HEK293 (cell line): ENCODE data around the gene GOLGA1.

Experiments
- GLIS2 ChIP-seq: fragments of 450-650 bp; formaldehyde crosslinking; IDR thresholded peaks from 2 replicates; pipeline ENCODE4 v1.5.1; 2016; ENCODE audit warnings: missing biosample characterization, missing genetic modification characterization
- KLF10 ChIP-seq: fragments of 450-650 bp; IDR thresholded peaks from 2 replicates; pipeline ENCODE4 v1.5.1; 2018; ENCODE audit warnings: missing biosample characterization, mild to moderate bottlenecking, missing genetic modification characterization
- MYNN ChIP-seq: fragments of 450-650 bp; formaldehyde crosslinking; IDR thresholded peaks from 2 replicates; pipeline ENCODE4 v1.5.1; 2016; ENCODE audit warnings: missing biosample characterization, missing genetic modification characterization, borderline replicate concordance
- SP3 ChIP-seq: fragments of 450-650 bp; formaldehyde crosslinking; IDR thresholded peaks from 2 replicates; pipeline ENCODE4 v1.5.1; 2016; ENCODE audit warnings: missing biosample characterization, missing genetic modification characterization
- YY2 ChIP-seq: fragments of 450-650 bp; formaldehyde crosslinking; IDR thresholded peaks from 2 replicates; pipeline ENCODE4 v1.5.1; 2016; ENCODE audit warnings: missing biosample characterization, missing genetic modification characterization
- ZBTB21 ChIP-seq: fragments of 450-650 bp; formaldehyde crosslinking; IDR thresholded peaks from 2 replicates; pipeline ENCODE4 v1.5.1; 2017; ENCODE audit warnings: missing biosample characterization, missing genetic modification characterization
- ZBTB7A ChIP-seq: fragments of 450-650 bp; formaldehyde crosslinking; IDR thresholded peaks from 2 replicates; pipeline ENCODE4 v1.5.1; 2016; ENCODE audit warnings: low read depth, missing biosample characterization, missing genetic modification characterization
- ZFP3 ChIP-seq: fragments of 450-650 bp; formaldehyde crosslinking; IDR thresholded peaks from 2 replicates; pipeline ENCODE4 v1.5.1; 2016; ENCODE audit warnings: low read depth, missing biosample characterization, missing genetic modification characterization
- ZFP69B ChIP-seq: fragments of 450-650 bp; formaldehyde crosslinking; IDR thresholded peaks from 2 replicates; pipeline ENCODE4 v1.5.1; 2016; ENCODE audit warnings: missing biosample characterization, missing genetic modification characterization
- ZNF10 ChIP-seq: fragments of 450-650 bp; formaldehyde crosslinking; IDR thresholded peaks from 2 replicates; pipeline ENCODE4 v1.5.1; 2017; ENCODE audit warnings: missing biosample characterization, missing genetic modification characterization
- ZNF133 ChIP-seq: fragments of 450-650 bp; formaldehyde crosslinking; IDR thresholded peaks from 2 replicates; pipeline ENCODE4 v1.5.1; 2016; ENCODE audit warnings: missing biosample characterization, missing genetic modification characterization
- ZNF138 ChIP-seq: fragments of 450-650 bp; formaldehyde crosslinking; IDR thresholded peaks from 2 replicates; pipeline ENCODE4 v1.5.1; 2016; ENCODE audit warnings: missing biosample characterization, missing genetic modification characterization, borderline replicate concordance
- ZNF157 ChIP-seq: fragments of 450-650 bp; formaldehyde crosslinking; IDR thresholded peaks from 2 replicates; pipeline ENCODE4 v1.5.1; 2016; ENCODE audit warnings: missing biosample characterization, missing genetic modification characterization
- ZNF274 ChIP-seq, 2 experiments: fragments of 200-500 bp in 1 of 2; fragments of 450-650 bp in 1 of 2; sonication (Bioruptor generic) in 1 of 2; formaldehyde crosslinking in 1 of 2; IDR thresholded peaks; 2 replicates each; pipeline versions ENCODE4 v1.5.1 to v1.6.1; 2014 to 2016; ENCODE audit warnings: borderline replicate concordance in 1 of 2, inconsistent platforms in 1 of 2, low read length in 1 of 2, missing biosample characterization in 1 of 2, missing genetic modification characterization in 1 of 2
- ZNF292 ChIP-seq: fragments of 450-650 bp; formaldehyde crosslinking; IDR thresholded peaks from 2 replicates; pipeline ENCODE4 v1.5.1; 2016; ENCODE audit warnings: low read depth, missing biosample characterization, missing genetic modification characterization, borderline replicate concordance
- ZNF335 ChIP-seq: fragments of 450-650 bp; formaldehyde crosslinking; conservative IDR thresholded peaks from 2 replicates; pipeline ENCODE4 v1.5.1; 2016; ENCODE audit warnings: missing biosample characterization, missing genetic modification characterization
- ZNF350 ChIP-seq: fragments of 450-650 bp; formaldehyde crosslinking; IDR thresholded peaks from 2 replicates; pipeline ENCODE4 v1.5.0; 2017; ENCODE audit warnings: missing biosample characterization, mild to moderate bottlenecking, missing genetic modification characterization
- ZNF354C ChIP-seq: fragments of 450-650 bp; formaldehyde crosslinking; IDR thresholded peaks from 2 replicates; pipeline ENCODE4 v1.5.1; 2016; ENCODE audit warnings: missing biosample characterization, missing genetic modification characterization, low read depth, borderline replicate concordance
- ZNF426 ChIP-seq: fragments of 450-650 bp; formaldehyde crosslinking; IDR thresholded peaks from 2 replicates; pipeline ENCODE4 v1.5.1; 2017; ENCODE audit warnings: missing biosample characterization, missing genetic modification characterization, mild to moderate bottlenecking, inconsistent platforms, moderate library complexity
- ZNF549 ChIP-seq: fragments of 450-650 bp; IDR thresholded peaks from 2 replicates; pipeline ENCODE4 v1.5.1; 2018; ENCODE audit warnings: missing biosample characterization, missing genetic modification characterization, mild to moderate bottlenecking, inconsistent platforms, moderate library complexity
- ZNF560 ChIP-seq: fragments of 450-650 bp; formaldehyde crosslinking; IDR thresholded peaks from 2 replicates; pipeline ENCODE4 v1.5.1; 2017; ENCODE audit warnings: missing biosample characterization, missing genetic modification characterization, borderline replicate concordance
- ZNF768 ChIP-seq: fragments of 450-650 bp; formaldehyde crosslinking; IDR thresholded peaks from 2 replicates; pipeline ENCODE4 v1.5.1; 2018; ENCODE audit warnings: missing biosample characterization, mild to moderate bottlenecking, missing genetic modification characterization
- TF ChIP-seq, protein P1 (sequence below): fragments of 450-650 bp; formaldehyde crosslinking; IDR thresholded peaks from 2 replicates; pipeline ENCODE4 v1.5.1; 2016; ENCODE audit warnings: missing biosample characterization, missing genetic modification characterization, borderline replicate concordance
- TF ChIP-seq, protein P2 (sequence below): fragments of 450-650 bp; formaldehyde crosslinking; IDR thresholded peaks from 2 replicates; pipeline ENCODE4 v1.5.1; 2017; ENCODE audit warnings: missing biosample characterization, missing genetic modification characterization
- TF ChIP-seq, protein P3 (sequence below): fragments of 450-650 bp; formaldehyde crosslinking; IDR thresholded peaks from 2 replicates; pipeline ENCODE4 v1.5.1; 2016; ENCODE audit warnings: missing biosample characterization, missing genetic modification characterization
- TF ChIP-seq, protein P4 (sequence below): fragments of 450-650 bp; formaldehyde crosslinking; IDR thresholded peaks from 2 replicates; pipeline ENCODE4 v1.5.1; 2016; ENCODE audit warnings: missing biosample characterization, missing genetic modification characterization
- TF ChIP-seq, protein P5 (sequence below): fragments of 450-650 bp; formaldehyde crosslinking; IDR thresholded peaks from 2 replicates; pipeline ENCODE4; 2016; ENCODE audit warnings: missing biosample characterization, missing genetic modification characterization
- TF ChIP-seq, protein P6 (sequence below): fragments of 450-650 bp; formaldehyde crosslinking; IDR thresholded peaks from 2 replicates; pipeline ENCODE4 v1.5.1; 2016; ENCODE audit warnings: missing biosample characterization, missing genetic modification characterization

The GOLGA1 gene

DNA sequence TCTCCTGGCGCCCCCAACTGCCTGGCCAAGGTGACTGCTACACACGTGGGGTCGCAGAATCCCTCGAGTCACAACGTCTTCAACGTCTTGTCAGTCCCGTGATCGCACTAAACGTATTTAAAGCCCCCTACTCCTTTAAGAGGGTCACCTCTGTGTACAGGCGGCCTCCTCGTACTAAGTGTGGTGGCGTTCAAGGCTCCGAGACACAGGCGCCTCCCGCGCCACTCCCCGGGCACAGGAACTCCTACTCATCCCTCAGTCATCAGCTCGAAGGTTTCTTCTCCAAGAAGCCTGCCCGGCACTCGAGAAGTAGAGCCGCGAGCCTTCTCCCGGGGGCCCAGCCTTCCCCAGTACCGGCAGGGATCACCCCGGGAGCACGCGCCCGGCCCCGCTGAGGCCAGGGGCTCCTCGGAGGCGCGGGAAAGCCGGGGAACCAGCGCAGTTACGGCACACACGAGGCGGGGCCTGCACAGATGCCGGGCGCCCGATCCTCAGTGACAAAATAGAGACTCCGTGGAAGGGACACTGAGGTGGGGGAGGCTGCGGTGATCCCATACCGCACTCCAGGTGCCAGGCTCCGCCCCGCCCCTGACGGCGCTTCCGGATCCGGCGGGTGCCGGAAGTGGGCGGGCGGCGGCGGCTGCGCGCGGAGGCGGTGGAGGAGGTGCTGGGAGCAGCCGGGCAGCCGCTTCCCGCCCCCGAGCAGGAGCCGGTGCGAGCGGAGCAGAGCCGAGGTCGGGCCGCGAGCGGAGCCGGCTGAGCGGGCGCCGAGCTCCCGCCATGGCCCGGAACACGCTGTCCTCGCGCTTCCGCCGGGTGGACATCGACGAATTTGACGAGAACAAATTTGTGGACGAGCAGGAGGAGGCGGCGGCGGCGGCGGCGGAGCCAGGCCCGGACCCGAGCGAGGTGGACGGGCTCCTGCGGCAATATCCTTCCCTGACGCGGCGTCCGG, 72.1 kb downstream of the GOLGA1 start (continued):
- TF ChIP-seq, protein P1, sequence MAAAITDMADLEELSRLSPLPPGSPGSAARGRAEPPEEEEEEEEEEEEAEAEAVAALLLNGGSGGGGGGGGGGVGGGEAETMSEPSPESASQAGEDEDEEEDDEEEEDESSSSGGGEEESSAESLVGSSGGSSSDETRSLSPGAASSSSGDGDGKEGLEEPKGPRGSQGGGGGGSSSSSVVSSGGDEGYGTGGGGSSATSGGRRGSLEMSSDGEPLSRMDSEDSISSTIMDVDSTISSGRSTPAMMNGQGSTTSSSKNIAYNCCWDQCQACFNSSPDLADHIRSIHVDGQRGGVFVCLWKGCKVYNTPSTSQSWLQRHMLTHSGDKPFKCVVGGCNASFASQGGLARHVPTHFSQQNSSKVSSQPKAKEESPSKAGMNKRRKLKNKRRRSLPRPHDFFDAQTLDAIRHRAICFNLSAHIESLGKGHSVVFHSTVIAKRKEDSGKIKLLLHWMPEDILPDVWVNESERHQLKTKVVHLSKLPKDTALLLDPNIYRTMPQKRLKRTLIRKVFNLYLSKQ (tag by site-specific recombination), result no peak
- TF ChIP-seq ZNF138 (tag by site-specific recombination), result no peak
- TF ChIP-seq ZNF549 (tag by site-specific recombination), result no peak
- TF ChIP-seq, protein P2, sequence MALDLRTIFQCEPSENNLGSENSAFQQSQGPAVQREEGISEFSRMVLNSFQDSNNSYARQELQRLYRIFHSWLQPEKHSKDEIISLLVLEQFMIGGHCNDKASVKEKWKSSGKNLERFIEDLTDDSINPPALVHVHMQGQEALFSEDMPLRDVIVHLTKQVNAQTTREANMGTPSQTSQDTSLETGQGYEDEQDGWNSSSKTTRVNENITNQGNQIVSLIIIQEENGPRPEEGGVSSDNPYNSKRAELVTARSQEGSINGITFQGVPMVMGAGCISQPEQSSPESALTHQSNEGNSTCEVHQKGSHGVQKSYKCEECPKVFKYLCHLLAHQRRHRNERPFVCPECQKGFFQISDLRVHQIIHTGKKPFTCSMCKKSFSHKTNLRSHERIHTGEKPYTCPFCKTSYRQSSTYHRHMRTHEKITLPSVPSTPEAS (tag by site-specific recombination), result no peak
- no peak for TF ChIP-seq ZNF768 (tag by site-specific recombination)
- no peak for TF ChIP-seq ZBTB21 (tag by site-specific recombination)
- peak; percentile 38; the same call in 1 of the 2 replicates for TF ChIP-seq KLF10 (tag by site-specific recombination)
- no peak for TF ChIP-seq ZNF426 (tag by site-specific recombination)
- TF ChIP-seq, protein P3, sequence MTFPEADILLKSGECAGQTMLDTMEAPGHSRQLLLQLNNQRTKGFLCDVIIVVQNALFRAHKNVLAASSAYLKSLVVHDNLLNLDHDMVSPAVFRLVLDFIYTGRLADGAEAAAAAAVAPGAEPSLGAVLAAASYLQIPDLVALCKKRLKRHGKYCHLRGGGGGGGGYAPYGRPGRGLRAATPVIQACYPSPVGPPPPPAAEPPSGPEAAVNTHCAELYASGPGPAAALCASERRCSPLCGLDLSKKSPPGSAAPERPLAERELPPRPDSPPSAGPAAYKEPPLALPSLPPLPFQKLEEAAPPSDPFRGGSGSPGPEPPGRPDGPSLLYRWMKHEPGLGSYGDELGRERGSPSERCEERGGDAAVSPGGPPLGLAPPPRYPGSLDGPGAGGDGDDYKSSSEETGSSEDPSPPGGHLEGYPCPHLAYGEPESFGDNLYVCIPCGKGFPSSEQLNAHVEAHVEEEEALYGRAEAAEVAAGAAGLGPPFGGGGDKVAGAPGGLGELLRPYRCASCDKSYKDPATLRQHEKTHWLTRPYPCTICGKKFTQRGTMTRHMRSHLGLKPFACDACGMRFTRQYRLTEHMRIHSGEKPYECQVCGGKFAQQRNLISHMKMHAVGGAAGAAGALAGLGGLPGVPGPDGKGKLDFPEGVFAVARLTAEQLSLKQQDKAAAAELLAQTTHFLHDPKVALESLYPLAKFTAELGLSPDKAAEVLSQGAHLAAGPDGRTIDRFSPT (tag by site-specific recombination), result no peak
- no peak for TF ChIP-seq ZNF133 (tag by site-specific recombination)
- TF ChIP-seq SP3 (tag by site-specific recombination), result peak; percentile 76
- TF ChIP-seq ZNF560 (tag by site-specific recombination), result no peak
- no peak for TF ChIP-seq ZNF354C (tag by site-specific recombination)
- TF ChIP-seq ZFP3, result peak; percentile 85
- peak; percentile 84 for TF ChIP-seq ZNF335 (tag by site-specific recombination)
- no peak for TF ChIP-seq GLIS2 (tag by site-specific recombination)
- no peak for TF ChIP-seq ZBTB7A
- no peak for TF ChIP-seq ZNF274 (IDR thresholded peaks at IDR 0.05; ENCODE audit: low read length)
- TF ChIP-seq ZNF274 (tag by site-specific recombination; IDR thresholded peaks at IDR 0.05; ENCODE audit: borderline replicate concordance), result no peak
- no peak for TF ChIP-seq MYNN
- no peak for TF ChIP-seq ZNF157 (tag by site-specific recombination)
- TF ChIP-seq ZNF10, result no peak
- no peak for TF ChIP-seq ZNF350 (tag by site-specific recombination)
- TF ChIP-seq YY2 (tag by site-specific recombination), result no peak
- TF ChIP-seq, protein P4, sequence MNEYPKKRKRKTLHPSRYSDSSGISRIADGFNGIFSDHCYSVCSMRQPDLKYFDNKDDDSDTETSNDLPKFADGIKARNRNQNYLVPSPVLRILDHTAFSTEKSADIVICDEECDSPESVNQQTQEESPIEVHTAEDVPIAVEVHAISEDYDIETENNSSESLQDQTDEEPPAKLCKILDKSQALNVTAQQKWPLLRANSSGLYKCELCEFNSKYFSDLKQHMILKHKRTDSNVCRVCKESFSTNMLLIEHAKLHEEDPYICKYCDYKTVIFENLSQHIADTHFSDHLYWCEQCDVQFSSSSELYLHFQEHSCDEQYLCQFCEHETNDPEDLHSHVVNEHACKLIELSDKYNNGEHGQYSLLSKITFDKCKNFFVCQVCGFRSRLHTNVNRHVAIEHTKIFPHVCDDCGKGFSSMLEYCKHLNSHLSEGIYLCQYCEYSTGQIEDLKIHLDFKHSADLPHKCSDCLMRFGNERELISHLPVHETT (tag by site-specific recombination), result 0 out of 2 replicates have a peak, but pooled peaks have one; percentile 32
- no peak for TF ChIP-seq ZFP69B (tag by site-specific recombination)
- TF ChIP-seq, protein P5, sequence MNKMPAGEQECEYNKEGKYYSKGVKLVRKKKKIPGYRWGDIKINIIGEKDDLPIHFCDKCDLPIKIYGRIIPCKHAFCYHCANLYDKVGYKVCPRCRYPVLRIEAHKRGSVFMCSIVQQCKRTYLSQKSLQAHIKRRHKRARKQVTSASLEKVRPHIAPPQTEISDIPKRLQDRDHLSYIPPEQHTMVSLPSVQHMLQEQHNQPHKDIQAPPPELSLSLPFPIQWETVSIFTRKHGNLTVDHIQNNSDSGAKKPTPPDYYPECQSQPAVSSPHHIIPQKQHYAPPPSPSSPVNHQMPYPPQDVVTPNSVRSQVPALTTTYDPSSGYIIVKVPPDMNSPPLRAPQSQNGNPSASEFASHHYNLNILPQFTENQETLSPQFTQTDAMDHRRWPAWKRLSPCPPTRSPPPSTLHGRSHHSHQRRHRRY (tag by site-specific recombination), result no peak
- no peak for TF ChIP-seq ZNF292 (tag by site-specific recombination)
- TF ChIP-seq, protein P6, sequence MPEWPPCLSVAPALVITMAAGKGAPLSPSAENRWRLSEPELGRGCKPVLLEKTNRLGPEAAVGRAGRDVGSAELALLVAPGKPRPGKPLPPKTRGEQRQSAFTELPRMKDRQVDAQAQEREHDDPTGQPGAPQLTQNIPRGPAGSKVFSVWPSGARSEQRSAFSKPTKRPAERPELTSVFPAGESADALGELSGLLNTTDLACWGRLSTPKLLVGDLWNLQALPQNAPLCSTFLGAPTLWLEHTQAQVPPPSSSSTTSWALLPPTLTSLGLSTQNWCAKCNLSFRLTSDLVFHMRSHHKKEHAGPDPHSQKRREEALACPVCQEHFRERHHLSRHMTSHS, result no peak
